GM18499 (cell line): ENCODE data around the gene SLC30A2.
"Not testable (repeated sequence)": the region's sequence is repeated elsewhere in the genome, so short reads cannot be mapped to it uniquely, and the experiment has no call there.

Source experiments
- ATAC-seq: cut with Tn5 transposase; IDR thresholded peaks from one replicate; pipeline ENCODE4 v1.9.1; 2021; ENCODE audit warnings: moderate number of reproducible peaks; ENCODE audit not compliant: insufficient read depth, unreplicated experiment

Gene SLC30A2, protein sequence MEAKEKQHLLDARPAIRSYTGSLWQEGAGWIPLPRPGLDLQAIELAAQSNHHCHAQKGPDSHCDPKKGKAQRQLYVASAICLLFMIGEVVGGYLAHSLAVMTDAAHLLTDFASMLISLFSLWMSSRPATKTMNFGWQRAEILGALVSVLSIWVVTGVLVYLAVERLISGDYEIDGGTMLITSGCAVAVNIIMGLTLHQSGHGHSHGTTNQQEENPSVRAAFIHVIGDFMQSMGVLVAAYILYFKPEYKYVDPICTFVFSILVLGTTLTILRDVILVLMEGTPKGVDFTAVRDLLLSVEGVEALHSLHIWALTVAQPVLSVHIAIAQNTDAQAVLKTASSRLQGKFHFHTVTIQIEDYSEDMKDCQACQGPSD

DNA sequence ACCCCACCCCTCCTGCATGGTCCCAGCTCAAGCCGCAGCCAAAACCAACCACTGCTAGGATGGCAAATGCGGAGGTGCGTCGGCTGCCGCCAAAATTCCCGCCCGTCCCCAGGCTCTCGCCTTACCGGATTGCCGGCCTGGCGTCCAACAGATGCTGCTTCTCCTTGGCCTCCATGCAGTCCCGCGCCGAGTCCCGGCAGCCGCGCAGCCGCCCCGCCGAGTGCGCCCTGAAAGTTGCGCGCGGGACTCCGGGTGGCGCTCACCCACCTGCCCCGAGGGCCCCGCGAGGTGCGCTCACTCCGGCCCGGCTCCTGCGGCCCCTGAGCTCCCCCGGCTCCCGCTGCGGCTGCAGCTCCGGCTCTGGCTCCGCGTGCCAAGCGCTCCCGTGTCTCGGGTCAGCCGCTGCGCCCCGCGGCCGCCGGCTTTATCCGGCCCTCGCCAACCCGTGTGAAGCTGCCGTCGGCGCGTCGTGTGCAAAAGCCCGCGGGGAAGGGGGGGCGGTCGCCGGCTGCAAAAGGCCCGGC, at the start of gene SLC30A2:
Gene SLC30A2 (minus strand): TSS at position 397 of the 524 bp plus-strand sequence. CDS start 222 bp downstream, at position 175.
- ATAC-seq, result no peak

DNA sequence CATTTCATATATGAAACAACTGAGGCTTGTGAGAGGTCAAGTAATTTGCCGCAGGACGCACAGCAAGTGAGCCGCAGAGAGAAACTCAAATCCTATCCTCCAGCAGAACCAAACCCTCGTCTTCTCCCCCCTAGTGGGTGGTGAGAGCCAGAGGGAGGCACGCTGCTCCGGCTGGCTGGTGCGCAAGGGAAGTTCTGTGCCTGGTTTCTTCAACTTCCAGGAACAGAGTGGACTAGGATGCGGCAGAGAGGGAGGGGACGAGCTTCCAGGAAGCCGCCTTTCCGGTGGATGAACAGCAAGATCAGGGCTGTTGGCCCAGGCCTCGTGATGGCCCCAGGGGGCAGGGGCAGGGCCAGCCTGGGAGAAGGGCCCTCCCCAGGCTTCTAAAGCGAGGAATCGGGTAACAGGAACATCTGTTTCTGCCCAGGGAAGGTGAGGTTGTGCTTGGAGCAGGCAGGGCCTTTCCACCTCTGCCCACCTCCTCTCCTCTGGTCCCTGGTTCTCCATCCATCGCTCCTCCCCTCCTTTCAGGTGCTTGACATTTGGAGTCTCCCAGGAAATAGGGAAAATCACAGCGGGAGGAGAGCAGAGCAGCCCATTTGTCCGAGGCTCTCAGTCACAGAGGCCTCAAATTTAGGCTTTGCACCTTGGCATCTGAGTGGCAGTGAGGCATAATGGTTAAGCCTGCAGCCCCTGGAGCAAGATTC, 48.9 kb upstream of the SLC30A2 start:
- no peak for ATAC-seq

DNA sequence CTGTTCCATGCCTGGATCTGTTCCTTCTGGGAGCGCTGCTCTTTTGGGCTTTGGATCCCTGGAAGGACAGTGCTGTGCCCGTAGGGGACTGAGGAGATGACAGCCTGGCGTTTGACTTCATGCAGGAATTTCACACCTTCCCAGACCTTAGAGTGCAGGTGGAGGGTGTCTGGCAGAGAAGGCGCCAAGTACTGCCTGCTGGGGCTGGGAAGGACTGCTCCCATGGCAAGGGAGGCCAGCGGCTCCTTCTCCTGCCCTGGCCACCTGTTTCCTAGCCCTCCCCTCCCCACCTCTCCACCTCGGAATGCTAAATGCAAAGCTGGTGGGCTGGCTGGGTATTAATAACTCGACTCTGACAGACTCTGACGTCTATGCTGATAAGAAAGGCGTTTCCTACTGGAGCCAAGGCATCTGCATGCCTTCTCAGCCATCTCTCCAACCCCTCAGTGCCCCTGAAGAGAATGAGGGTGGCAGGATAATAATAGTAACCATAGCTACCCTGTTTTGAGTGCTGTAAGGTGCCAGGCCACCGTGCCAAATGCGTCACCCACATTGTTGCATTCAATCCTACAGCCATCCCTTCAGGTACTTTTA, 48.3 kb upstream of the SLC30A2 start:
- ATAC-seq, result no peak

DNA sequence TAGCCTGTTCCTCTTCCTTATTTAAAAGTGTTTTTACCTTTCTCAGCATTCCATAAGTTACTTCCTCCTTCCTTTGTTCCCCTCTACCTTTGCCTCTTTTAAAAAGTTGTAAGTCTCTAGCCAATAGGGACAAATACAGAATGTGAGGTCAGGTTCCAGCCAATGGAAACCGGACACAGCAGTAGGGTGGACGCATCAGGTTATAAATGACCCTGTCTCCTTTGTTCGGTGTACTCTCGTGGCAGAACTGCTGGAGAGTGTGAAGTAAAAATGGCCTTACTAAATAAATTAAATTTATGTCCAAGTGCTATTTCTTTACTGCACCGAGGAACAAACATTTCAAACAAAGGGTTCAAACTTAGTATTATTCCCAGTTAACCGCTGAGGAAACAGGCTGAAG, 47.7 kb upstream of the SLC30A2 start:
- not testable (repeated sequence) for ATAC-seq

GRCh38 chr1:26092422-26092821, 46.5 kb upstream of the SLC30A2 start:
- no peak for ATAC-seq

DNA sequence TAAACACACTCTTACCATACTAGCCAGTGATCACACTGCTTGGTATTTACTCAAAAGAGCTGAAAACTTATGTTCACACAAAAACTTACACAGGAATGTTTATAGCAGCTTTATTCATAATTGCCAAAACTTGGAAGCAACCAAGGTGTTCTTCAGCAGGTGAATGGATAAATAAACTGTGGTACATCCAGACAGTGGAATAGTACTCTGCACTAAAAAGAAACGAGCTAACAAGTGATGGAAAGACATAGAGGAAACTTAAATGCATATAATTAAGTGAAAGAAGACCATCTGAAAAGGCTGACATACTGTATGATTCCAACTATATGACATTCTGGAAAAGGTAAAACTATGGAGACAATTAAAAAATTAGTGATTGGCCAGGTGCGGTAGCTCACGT, 45.0 kb upstream of the SLC30A2 start:
- ATAC-seq, result no peak

DNA sequence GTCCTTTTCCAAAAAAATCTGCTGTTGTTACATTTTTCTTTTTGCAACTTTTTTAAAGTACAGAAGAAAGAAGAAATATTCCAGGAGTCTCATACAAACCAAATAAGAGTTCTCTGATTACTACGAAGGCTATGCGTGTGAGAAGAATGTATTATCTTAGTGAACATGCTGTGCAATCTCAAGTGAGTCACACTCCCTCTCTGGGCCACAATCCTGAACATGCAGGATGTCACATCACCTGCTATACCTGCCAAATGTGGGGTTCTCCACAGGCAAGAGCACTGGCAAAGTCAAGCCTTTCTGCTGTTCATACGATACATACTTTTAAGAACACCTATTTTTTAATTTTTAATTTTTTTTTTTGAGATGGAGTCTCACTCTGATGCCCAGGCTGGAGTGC, 43.2 kb upstream of the SLC30A2 start:
- no peak for ATAC-seq

DNA sequence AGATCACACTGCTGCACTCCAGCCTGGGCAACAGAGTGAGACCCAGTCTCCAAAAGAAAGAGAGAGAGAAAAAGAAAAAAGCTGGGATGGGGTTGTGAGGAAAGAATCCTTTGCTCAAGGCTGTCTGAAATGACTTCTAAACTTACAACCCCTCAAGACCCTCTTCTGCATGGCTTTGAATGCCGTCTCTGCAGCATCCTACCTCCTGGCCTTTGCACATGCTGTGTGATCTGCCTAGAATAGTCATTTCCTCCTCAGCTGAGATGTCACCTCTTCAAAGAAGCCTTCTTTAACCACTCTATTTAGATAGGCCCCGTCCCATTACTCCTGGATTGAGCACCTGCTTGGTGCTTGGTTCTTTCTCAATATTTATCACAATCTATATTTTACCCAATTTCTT, 38.9 kb upstream of the SLC30A2 start:
- ATAC-seq, result no peak

DNA sequence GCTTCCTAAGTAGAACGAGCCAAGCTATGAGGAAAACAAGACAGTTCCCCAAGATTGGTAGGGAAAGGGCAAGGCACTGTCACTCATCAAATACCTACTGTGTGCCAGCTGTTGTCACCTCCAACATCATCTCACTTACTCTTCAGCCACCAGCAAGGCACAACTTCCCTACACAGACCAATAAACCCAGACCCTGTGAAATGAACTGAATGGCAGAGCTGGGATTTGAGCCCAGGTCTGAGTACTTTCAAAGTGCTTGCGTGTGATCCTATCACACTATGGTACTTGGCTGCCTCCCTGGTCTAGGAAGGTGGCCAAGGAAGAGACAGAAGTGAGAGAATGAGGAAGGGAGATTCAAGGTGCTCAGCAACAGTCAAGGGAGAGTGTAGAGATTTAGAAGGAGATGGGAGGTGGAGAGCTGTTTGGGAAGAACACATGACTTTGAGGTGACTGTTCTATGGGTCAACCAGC, 38.2 kb upstream of the SLC30A2 start:
- no peak for ATAC-seq

- no peak for ATAC-seq
These were observed 37.3 kb upstream of the SLC30A2 start for GRCh38 chr1:26083208-26083607.

DNA sequence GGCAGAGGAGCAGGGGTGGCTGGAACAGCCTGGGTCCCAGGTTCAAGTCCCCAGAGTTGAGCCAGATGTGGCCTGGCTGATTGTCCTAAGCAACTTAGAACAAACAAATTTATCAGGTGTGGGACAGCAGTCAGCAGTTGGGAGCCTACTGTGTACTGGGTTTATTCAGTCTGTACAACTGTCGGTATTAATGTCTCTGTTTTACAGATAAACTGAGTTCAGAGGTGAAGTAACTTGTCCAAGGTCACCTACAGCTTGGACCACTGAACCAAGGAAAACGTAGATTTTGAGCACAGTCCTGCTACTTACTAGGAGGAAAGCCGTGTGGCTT, 36.1 kb upstream of the SLC30A2 start:
- no peak for ATAC-seq

DNA sequence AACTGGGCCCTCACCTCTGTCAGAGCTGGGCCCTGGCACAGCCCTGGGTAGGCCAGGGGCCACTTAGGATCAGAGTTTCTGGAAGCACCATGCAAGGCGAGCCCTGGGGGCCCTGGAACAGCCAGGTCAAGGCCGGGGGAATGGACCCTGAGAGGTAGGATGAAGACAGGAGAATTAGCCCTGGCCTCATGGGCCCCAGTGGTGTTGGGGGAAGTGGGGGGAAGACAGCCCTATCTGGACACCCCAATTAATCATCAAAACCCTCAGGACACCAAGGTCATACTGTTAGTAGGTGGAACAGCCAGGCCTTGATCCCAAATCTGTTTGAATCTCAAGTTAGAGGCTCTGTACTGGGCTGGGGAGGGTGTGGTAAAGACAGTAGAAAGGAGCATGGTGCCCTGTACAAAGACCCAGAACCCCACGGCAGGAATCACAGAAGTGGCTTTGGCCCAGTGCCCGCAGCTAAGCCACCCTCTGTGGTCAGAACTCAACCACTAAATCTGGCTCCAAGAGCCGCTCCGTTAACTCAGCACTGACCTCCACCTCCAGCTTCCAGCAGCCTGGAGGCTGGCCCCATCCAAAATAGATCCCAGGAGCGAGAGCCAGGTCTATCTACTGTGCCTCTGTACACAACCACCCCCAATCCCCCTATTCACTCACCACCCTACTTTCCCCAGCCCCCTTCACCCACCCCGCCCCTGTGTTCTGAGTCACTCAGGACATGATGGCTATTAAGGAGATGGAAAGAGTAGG, 35.5 kb upstream of the SLC30A2 start:
- ATAC-seq, result no peak

DNA sequence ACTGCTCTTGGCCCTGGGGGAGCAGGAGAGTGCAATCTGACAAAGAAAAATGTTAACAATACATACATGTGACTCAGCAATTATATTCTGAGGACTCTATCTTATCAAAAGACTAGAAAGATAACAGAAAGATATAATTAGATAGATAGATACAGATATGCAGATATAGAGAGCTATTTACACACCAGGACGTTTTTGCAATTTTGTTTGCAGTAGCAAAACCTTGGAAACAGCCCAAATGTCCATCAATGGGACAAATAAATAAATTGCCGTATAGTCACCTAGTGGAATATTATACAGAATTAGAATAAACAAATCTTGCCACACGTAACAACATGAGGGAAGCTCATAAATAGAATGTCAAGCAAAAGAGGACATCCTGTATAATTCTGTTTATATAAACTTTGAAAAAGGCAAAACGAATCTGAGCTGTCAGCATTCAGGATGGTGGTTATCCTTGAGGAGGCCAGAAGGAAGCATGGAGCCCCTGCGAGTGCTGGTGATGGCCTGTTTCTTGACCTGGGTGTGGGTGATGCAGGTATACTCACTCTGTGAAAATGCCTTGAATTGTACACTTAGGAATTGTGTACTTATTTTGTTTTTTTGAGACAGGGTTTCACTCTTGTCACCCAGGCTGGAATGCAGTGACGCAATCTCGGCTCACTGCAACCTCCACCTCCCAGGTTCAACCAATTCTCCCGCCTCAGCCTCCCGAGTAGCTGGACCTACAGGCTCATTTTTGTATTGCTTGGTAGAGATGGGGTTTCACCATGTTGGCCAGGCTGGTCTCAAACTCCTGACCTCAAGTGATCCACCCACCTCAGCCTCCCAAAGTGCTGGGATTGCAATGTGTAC, 34.3 kb upstream of the SLC30A2 start:
- no peak for ATAC-seq

DNA sequence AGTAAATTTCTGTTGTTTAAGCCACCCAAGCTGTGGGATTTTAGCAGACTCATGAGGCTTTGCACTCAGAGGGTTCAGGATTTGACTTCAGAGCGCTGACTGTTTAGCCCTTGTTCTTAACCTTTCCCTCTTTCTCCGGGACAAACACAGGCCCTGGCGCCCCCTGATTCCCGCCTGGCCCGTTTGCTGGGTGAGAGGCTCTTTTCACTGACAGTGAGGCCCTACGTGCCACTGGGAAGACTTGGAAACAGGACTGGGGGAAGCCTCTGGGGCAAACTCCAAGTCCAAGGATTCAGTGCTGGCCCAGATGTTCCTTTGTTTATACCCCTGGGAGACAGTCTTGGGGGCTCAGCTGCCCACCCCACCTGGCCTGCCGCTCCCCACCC, 33.3 kb upstream of the SLC30A2 start:
- no peak for ATAC-seq

DNA sequence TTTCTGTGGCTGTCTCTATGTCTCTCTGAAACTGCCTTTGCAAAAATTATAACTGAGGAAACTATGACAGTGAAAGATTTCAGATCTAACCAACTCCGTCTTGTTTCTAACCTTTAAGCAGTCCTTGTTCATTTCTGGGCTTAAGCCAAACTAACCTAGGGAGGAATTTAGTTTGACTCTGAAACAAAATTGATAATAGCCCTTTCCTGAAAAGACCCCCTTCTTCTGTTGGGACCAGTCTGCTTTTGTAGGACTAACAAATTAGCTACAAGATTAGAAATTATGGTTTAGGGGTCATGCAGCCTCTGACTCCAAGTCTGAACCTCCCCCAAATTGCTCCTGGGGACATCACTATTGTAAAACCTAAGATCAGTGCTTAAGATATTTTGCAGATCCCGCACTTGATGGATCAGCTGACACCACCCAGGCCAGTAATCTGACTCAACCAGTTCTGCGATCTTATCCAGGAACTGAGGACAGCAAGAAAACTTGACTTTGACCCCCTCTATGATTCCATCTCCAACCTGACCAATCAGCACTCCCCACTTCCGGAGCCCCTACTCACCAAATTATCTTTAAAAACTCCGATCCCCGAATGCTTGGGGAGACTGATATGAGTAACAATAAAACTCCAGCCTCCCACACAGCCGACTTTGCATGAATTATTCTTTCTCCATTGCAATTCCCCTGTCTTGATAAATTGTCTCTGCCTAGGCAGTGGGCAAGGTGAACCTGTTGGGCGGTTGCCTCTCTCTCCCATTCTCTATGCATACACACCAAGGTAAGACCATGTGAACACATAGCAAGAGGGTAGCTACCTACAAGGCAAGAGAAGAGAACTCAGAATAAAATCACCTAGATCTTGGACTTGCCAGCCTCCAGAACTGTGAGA, 32.6 kb upstream of the SLC30A2 start:
- ATAC-seq, result no peak

- no peak for ATAC-seq
These were observed 31.6 kb upstream of the SLC30A2 start for GRCh38 chr1:26077524-26077923.

DNA sequence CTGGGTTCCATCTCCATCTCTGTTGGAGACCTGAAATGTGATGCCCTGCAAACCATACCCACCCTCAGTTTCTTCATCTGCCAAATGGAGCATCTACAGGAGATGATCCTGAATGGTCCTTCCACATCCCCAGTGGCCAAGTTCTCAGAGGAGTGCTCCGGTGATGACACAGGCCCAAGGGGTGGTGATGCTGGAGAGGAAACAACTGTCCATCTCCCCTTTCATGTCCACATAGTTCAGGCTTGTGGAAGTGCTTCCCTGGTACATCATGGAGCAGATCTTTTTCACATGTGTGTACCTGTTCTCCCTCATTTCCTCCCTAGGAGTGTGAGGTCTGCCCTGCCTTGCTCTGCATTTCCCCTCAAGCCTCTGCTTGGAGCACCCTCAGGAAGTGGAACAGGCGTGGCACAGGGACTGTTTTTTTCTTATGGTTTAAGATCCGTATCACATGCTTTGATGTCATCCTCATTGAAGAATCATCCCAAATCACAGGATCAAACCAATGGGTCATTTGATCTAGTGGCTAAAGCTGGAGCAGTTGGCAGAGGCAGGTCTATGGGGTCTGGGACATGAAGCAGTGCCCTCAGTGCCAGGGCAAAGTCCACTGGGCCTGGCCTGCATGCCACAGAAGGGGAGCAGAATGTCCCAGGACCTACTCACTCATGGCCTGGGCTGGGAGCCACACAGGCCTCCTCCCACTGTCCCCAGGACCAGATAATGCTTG, 29.7 kb upstream of the SLC30A2 start:
- no peak for ATAC-seq

DNA sequence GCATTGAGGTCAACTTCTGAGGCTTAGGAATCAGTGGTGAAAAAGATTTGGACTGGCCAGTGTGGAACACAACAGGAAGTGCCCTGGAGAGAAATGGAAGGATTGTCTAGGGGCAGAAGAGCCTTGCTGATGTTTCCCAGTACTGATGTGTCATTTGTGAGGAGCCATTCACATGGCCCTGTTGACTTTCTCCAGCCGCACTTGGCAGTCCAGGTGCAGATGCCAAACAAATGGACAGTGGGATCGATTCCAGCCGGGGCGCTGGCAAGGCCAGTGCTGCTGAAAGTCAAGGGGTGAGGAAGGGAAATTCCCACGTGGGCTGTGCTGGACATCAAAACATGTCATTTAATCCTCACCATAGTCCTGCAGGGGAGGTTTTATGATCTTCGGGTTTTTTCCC, 26.4 kb upstream of the SLC30A2 start:
- no peak for ATAC-seq
